A549 (cell line): ENCODE results near the gene PVALEF. TPM values are rescaled to one million over a fixed set of nuclear protein-coding genes. Genes with fewer than 3 reads are reported as not detected.
A peak's percentile ranks its signal among the peaks of the same experiment; 100 is the strongest.

Experiments used
- ATAC-seq, 2 experiments: fragments of 200-7000 bp in 1 of 2; fragments of >200 bp in 1 of 2; cut with Nextera tagmentation in 1 of 2; cut with Tn5 transposase in 1 of 2; 3 replicates each; pipeline versions ENCODE4 v1.8.0 to v1.9.1; 2018 to 2020; ENCODE audit warnings: mild to moderate bottlenecking in 1 of 2, moderate library complexity in 1 of 2
- CTCF ChIA-PET: fragments of 300-600 bp; sonication (Branson Sonifier 250); formaldehyde crosslinking; extraction: SDS; loops from one replicate; lab custom pipeline; 2021; ENCODE audit warnings: antibody characterized with exemption, inconsistent platforms; lab: Yijun Ruan, JAX
- POLR2A ChIA-PET: fragments of 350-600 bp; formaldehyde crosslinking; extraction: SDS; loops from one replicate; lab custom pipeline; 2021; ENCODE audit warnings: antibody characterized with exemption, inconsistent platforms; lab: Yijun Ruan, JAX
- DNase-seq, 2 experiments: peaks; one replicate each; pipeline versions ENCODE4 v3.0.0 to v3.0.0-alpha.2; 2011 to 2016; ENCODE audit warnings: low read depth in 1 of 2, low spot score in 1 of 2
- FAIRE-seq: peaks from 2 replicates; lab custom pipeline; 2011; peaks lifted over from hg19 to GRCh38; lab: Jason Lieb, UNC
- H3K27ac ChIP-seq, 2 experiments: fragments of >200 bp; sonication (Bioruptor Twin); formaldehyde crosslinking; 3 replicates each; pipeline ENCODE4 v1.5.1; 2016 to 2017
- H3K4me1 ChIP-seq: fragments of >200 bp; sonication (Bioruptor Twin); formaldehyde crosslinking; 3 replicates; pipeline ENCODE4 v1.6.1; 2016
- H3K4me2 ChIP-seq: fragments of >200 bp; sonication (Bioruptor Twin); formaldehyde crosslinking; 3 replicates; pipeline ENCODE4 v1.6.1; 2016
- H3K4me3 ChIP-seq: fragments of >200 bp; sonication (Bioruptor Twin); formaldehyde crosslinking; 3 replicates; pipeline ENCODE4 v1.5.1; 2016
- H3K9me3 ChIP-seq: fragments of >200 bp; sonication (Bioruptor Twin); formaldehyde crosslinking; 3 replicates; pipeline ENCODE4 v1.6.1; 2016
- BHLHE40 ChIP-seq: IDR thresholded peaks from 2 replicates; pipeline ENCODE4 v1.6.1; 2012; ENCODE audit warnings: low read depth, low read length, inconsistent platforms
- CEBPB ChIP-seq, 2 experiments: fragments of >200 bp in 1 of 2; sonication (Bioruptor Twin) in 1 of 2; formaldehyde crosslinking in 1 of 2; IDR thresholded peaks; 2 replicates each; pipeline ENCODE4 v1.6.1; 2012 to 2016
- CHD4 ChIP-seq: fragments of 200-600 bp; sonication (generic); IDR thresholded peaks from 2 replicates; pipeline ENCODE4 v1.6.1; 2016; ENCODE audit warnings: antibody characterized with exemption, mild to moderate bottlenecking, borderline replicate concordance
- EHF ChIP-seq: fragments of 250-450 bp; sonication (Bioruptor Pico); IDR thresholded peaks from 2 replicates; pipeline ENCODE4 v1.5.0; 2020; ENCODE audit warnings: mild to moderate bottlenecking
- EHMT2 ChIP-seq: fragments of 200-600 bp; sonication (generic); IDR thresholded peaks from 2 replicates; pipeline ENCODE4 v1.6.1; 2016; ENCODE audit warnings: antibody characterized with exemption, low read depth, mild to moderate bottlenecking, moderate library complexity
- EP300 ChIP-seq, 2 experiments: fragments of >200 bp; sonication (Bioruptor Twin); formaldehyde crosslinking; IDR thresholded peaks; 2 replicates in 1 of 2; 3 replicates in 1 of 2; pipeline ENCODE4 v1.6.1; 2016 to 2017
- FOXS1 ChIP-seq: fragments of 250-450 bp; sonication (Bioruptor Pico); IDR thresholded peaks from 2 replicates; pipeline ENCODE4 v1.5.0; 2020; ENCODE audit warnings: mild to moderate bottlenecking, moderate library complexity
- HDAC2 ChIP-seq: fragments of 200-600 bp; sonication (generic); IDR thresholded peaks from 2 replicates; pipeline ENCODE4 v1.6.1; 2016
- HOXB13 ChIP-seq: fragments of 250-450 bp; sonication (Bioruptor Pico); IDR thresholded peaks from 2 replicates; pipeline ENCODE4 v1.5.0; 2020; ENCODE audit warnings: low read depth, mild to moderate bottlenecking, moderate library complexity
- MAFK ChIP-seq: fragments of 450-650 bp; IDR thresholded peaks from 2 replicates; pipeline ENCODE4 v1.6.1; 2014; ENCODE audit not compliant: partially characterized antibody
- NFE2L2 ChIP-seq: fragments of 150-350 bp; conservative IDR thresholded peaks from 2 replicates; pipeline ENCODE4 v1.6.1; 2014; ENCODE audit warnings: low read length
- PHF8 ChIP-seq: fragments of 200-600 bp; sonication (generic); IDR thresholded peaks from 2 replicates; pipeline ENCODE4 v1.6.1; 2016; ENCODE audit warnings: low read depth, mild to moderate bottlenecking, antibody characterized with exemption, moderate library complexity, borderline replicate concordance
- RAD21 ChIP-seq, 2 experiments: fragments of >200 bp in 1 of 2; sonication (Bioruptor Twin) in 1 of 2; formaldehyde crosslinking in 1 of 2; IDR thresholded peaks in 1 of 2; conservative IDR thresholded peaks in 1 of 2; 2 replicates in 1 of 2; 3 replicates in 1 of 2; pipeline ENCODE4 v1.6.1; 2012 to 2018; ENCODE audit warnings: inconsistent platforms in 1 of 2
- ZFP36 ChIP-seq: fragments of 450-650 bp; IDR thresholded peaks from 2 replicates; pipeline ENCODE4 v1.6.1; 2014; ENCODE audit warnings: borderline replicate concordance; ENCODE audit not compliant: partially characterized antibody
- WGBS: methylation state at CpG from one replicate; pipeline ENCODE4 v1.1.6; 2017; ENCODE audit errors: missing lambda C conversion rate; 5-methylcytosine and 5-hydroxymethylcytosine counted together
- polyA plus RNA-seq, 4 experiments: library from polyadenylated mRNA; depleted of rRNA in 3 of 4; stranded (reverse); fragments of >200 nt; fragmentation: RNase III in 1 of 4; extraction: RNeasy Plus Mini Kit Qiagen cat#74134 plus additional on column Dnase treatment in 1 of 4; gene quantifications; 2 replicates in 3 of 4; 3 replicates in 1 of 4; pipeline ENCODE4 v1.2.3, GENCODE V29; 2011 to 2017
- TF ChIP-seq, protein P1 (sequence below): fragments of 250-450 bp; sonication (Bioruptor Pico); IDR thresholded peaks from 2 replicates; pipeline ENCODE4 v1.5.0; 2020; ENCODE audit warnings: low read depth, mild to moderate bottlenecking, moderate library complexity
- TF ChIP-seq, protein P2 (sequence below): IDR thresholded peaks from 2 replicates; pipeline ENCODE4 v1.6.1; 2012
- TF ChIP-seq, protein P3 (sequence below): fragments of 250-450 bp; sonication (Bioruptor Pico); IDR thresholded peaks from 2 replicates; pipeline ENCODE4 v1.5.0; 2021; ENCODE audit warnings: mild to moderate bottlenecking, moderate library complexity, borderline replicate concordance
- TF ChIP-seq, protein P4 (sequence below): fragments of 150-350 bp; IDR thresholded peaks from 2 replicates; pipeline ENCODE4 v1.6.1; 2014; ENCODE audit warnings: low read depth, mild to moderate bottlenecking, low read length

Gene PVALEF
- polyA plus RNA-seq, 2 of the 4 experiments (the other 2 are of a cell fraction) = not detected

DNA sequence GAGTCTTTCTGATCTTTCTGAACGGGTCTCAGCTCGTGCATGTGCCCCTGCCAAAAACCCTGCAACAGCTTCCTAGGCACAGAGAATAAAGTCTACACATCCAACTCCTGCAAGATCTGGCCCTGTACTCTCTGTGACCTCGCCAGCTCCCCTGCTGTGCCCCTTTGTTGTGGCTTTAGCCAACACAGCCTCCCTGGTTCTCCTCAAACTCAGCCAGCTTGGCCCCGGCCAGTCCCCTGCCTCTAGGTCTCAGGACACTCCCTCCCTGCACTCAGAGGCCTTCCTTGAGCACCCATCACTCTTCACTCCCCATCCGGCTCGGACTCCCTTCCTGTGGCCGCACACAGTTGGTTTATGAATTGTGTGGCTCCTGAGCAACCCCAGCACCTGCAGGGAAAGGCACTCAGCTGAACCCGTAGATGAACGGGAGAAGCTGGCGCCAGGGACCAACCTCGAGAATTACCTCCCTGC is 56.1 kb downstream of the PVALEF start:
- 85% methylated on average over 11 of the region's 11 CpGs for WGBS
- no peak for TF ChIP-seq FOXS1 (CRISPR knock-in tag)
- no peak for TF ChIP-seq EHF (CRISPR knock-in tag)
- TF ChIP-seq MAFK = no peak
- no peak for TF ChIP-seq EP300 (IDR thresholded peaks at IDR 0.05)
- ChIA-PET CTCF (interaction anchor here (1.0 to 4.4 kb wide), 7 partner anchors 10 to 79 kb away, joined by 3 to 19 read pairs (median 4); no protein-coding TSS in a partner anchor), POLR2A (interaction anchor here (0.9 kb wide), 1 partner anchor 17 kb away, joined by 3 read pairs; the partner anchor contains the start of genes NDUFAF8 and TEPSIN)
- Histone ChIP-seq H3K4me1 (peaks cover 9% of the 10 kb centered on the region), H3K27ac (no peak overlapping the region), H3K4me2 (peak overlapping the region; percentile 98; the same call in 2 of the 3 replicates), H3K9me3 (no peaks in the 10 kb centered on the region), H3K4me3 (no peak overlapping the region)
- FAIRE-seq = no peak
- DNase-seq = no peak
- no peak for ATAC-seq

DNA sequence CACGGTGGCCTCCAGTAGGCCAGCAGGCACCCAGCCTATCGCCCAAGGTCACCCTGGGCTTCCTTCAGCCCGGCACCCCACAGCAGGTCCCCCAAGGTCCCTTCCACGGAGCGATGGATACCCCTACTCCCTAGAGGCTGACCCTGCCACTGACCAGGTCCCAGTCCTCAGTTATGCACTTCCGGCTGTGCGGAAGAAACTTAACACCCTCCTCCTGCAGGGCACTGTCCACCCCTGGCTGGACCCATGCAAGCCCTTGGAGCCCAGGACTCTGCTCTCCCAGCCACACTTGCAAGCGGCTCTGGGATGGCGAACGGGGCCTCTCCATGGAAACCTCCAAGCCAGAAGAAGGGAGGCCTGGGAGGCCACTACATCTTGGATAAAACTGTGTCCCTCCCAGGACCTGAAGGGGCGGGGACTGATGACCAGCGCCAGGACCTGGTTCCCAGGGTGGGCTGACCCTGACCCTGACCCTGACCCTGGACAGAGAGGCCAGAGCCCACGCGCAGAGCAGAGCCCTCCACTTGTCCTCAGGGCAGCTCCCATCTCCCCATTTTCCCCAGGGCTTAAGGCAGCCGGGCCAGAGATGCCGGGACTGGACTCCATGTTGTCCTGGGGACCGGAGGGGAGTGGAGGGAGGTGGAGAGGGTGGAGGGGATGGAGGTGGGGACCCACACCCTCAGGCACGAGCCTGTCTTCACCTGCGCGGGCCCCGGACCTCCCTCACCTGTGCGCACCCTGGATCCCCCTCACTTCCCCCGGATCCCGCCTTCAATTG is 56.7 kb downstream of the PVALEF start:
- peak; percentile 13 to 38; a peak in 5 of 6 replicates for ATAC-seq
- Histone ChIP-seq H3K4me1 (peaks cover 9% of the 10 kb centered on the region), H3K9me3 (peaks cover 4% of the 10 kb centered on the region; the same call in 2 of the 3 replicates), H3K4me3 (peak overlapping the region; percentile 79), H3K27ac (peak overlapping the region; percentile 70 to 88)
- 46% methylated on average over 22 of the region's 24 CpGs for WGBS
- no peak for FAIRE-seq
- ChIA-PET CTCF (interaction anchor here (1.0 to 4.4 kb wide), 6 partner anchors 9 to 79 kb away, joined by 3 to 19 read pairs (median 7); no protein-coding TSS in a partner anchor), POLR2A (interaction anchor here (1.0 to 1.2 kb wide), 5 partner anchors 17 to 186 kb away, joined by 3 to 23 read pairs (median 4); partner anchors contain the start of genes BAHCC1, BAIAP2, NDUFAF8 and TEPSIN)
- no peak for DNase-seq
- TF ChIP-seq HDAC2 = no peak
- TF ChIP-seq EHMT2 = no peak
- TF ChIP-seq, all 56 proteins: peak for 0
- H3K4me2 ChIP-seq = peak overlapping the region; percentile 98

DNA sequence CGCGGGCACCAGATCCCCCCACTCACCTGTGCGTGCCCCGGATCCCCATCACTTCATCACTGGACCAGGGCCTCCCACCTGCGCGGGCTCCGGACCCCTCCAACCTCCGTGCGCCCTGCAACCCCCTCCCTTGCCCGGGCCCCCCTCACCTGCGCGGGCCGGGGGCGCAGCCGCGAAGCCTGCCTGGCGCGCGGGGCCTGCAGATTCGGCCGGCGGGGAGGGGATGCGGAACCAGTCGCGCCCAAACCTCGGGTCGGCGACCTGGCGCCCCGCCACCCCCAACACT is 57.3 kb downstream of the PVALEF start:
- peak overlapping the region; percentile 70 to 88 for H3K27ac ChIP-seq
- CTCF ChIA-PET = interaction anchor here (0.7 to 2.5 kb wide), 4 partner anchors 12 to 80 kb away, joined by 3 to 11 read pairs (median 3); no protein-coding TSS in a partner anchor
- peak in 1 of 2 experiments; percentile 2; a peak in 2 of 6 replicates for ATAC-seq

DNA sequence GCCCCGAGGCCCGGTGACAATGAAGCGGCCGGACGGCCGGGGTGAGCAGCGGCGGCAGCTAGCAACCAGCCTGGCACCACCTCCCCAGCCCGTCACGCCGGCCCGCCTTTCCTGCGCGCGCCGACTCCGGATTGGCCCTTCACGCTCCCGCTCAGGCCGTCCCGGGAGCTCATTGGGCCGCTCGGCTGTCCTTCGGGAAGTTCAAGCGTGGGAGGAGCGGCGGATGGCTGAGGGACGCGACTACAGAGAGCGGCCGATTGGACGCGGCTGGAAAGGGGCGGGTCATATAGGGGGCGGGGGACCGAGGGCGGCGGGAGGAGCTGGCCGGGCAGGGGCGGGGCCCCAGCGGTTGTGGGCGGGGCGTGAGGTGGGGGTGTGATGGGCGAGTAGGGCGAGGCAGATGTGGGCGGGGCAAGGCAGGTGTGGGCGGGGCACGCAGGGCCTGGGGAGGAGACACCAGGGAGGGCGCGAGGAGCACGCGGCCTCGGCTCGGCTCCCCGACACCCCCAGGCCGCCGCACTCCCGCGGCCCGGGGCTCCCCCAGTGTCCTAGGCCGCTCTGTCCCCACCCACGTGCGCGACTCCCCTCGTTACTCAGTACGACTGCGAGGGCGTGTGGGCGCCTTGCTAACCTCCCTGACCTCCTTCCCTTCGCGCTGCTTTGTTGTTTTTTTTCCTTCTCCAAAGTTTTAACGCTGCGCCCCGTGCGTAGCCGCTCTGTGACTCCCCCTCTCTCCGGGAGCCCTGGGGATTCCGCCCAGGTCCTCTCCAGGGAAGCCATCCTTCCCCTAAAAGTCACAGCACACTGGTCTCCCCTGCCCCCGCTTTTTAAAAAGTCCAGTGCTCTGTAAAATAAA is 57.8 kb downstream of the PVALEF start, which contains the start of gene CEP131:
CEP131 (minus strand) TSS at position 60 of the 856 bp plus-strand sequence. CDS start 2,909 bp downstream, outside the sequence.
- H3K27ac ChIP-seq = peak within 1 kb of the TSS; percentile 70 to 88
- ATAC-seq (peak; percentile 95 to 99), FAIRE-seq (peak; percentile 56), DNase-seq (peak; percentile 100)
- H3K4me3 ChIP-seq = peak within 1 kb of the TSS; percentile 79
- ChIA-PET CTCF (interaction anchor here (0.6 to 2.5 kb wide), 5 partner anchors 12 to 1306 kb away, joined by 3 to 11 read pairs (median 3); no protein-coding TSS in a partner anchor), POLR2A (interaction anchor here (0.5 to 1.2 kb wide), 7 partner anchors 16 to 190 kb away, joined by 3 to 23 read pairs (median 4); partner anchors contain the start of genes BAHCC1, BAIAP2, NDUFAF8 and SLC38A10)
- H3K4me2 ChIP-seq = peak within 1 kb of the TSS; percentile 98
- H3K9me3 ChIP-seq = peaks cover 8% of the 10 kb centered on the region; the same call in 2 of the 3 replicates
- WGBS = 14% methylated on average over 34 of the region's 79 CpGs
- peaks cover 9% of the 10 kb centered on the region for H3K4me1 ChIP-seq
- TF ChIP-seq RAD21 (conservative IDR thresholded peaks at IDR 0.05 in 1 of 2, IDR thresholded peaks at IDR 0.05 in 1 of 2) (no peak), PHF8 (peak; percentile 42; the same call in 1 of the 2 replicates), ZFP36 (no peak), HOXB13 (CRISPR knock-in tag) (peak; percentile 81), NFE2L2 (no peak), HDAC2 (no peak), FOXS1 (CRISPR knock-in tag) (no peak), CHD4 (no peak), BHLHE40 (no peak)
- TF ChIP-seq, protein P1, sequence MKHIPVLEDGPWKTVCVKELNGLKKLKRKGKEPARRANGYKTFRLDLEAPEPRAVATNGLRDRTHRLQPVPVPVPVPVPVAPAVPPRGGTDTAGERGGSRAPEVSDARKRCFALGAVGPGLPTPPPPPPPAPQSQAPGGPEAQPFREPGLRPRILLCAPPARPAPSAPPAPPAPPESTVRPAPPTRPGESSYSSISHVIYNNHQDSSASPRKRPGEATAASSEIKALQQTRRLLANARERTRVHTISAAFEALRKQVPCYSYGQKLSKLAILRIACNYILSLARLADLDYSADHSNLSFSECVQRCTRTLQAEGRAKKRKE (CRISPR knock-in tag) = peak; percentile 87
- TF ChIP-seq, protein P2, sequence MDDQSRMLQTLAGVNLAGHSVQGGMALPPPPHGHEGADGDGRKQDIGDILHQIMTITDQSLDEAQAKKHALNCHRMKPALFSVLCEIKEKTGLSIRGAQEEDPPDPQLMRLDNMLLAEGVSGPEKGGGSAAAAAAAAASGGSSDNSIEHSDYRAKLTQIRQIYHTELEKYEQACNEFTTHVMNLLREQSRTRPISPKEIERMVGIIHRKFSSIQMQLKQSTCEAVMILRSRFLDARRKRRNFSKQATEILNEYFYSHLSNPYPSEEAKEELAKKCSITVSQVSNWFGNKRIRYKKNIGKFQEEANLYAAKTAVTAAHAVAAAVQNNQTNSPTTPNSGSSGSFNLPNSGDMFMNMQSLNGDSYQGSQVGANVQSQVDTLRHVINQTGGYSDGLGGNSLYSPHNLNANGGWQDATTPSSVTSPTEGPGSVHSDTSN = peak; percentile 98
- TF ChIP-seq, protein P3, sequence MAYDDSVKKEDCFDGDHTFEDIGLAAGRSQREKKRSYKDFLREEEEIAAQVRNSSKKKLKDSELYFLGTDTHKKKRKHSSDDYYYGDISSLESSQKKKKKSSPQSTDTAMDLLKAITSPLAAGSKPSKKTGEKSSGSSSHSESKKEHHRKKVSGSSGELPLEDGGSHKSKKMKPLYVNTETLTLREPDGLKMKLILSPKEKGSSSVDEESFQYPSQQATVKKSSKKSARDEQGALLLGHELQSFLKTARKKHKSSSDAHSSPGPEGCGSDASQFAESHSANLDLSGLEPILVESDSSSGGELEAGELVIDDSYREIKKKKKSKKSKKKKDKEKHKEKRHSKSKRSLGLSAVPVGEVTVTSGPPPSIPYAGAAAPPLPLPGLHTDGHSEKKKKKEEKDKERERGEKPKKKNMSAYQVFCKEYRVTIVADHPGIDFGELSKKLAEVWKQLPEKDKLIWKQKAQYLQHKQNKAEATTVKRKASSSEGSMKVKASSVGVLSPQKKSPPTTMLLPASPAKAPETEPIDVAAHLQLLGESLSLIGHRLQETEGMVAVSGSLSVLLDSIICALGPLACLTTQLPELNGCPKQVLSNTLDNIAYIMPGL (CRISPR knock-in tag) = peak; percentile 59; the same call in 1 of the 2 replicates

More for the DNA sequence above, 57.3 kb downstream of the PVALEF start:
- POLR2A ChIA-PET = interaction anchor here (1.0 to 1.2 kb wide), 6 partner anchors 16 to 190 kb away, joined by 3 to 23 read pairs (median 4); partner anchors contain the start of genes BAHCC1, BAIAP2, NDUFAF8 and TEPSIN
- Histone ChIP-seq H3K4me3 (peak overlapping the region; percentile 79), H3K4me2 (peak overlapping the region; percentile 98), H3K9me3 (peaks cover 8% of the 10 kb centered on the region; the same call in 2 of the 3 replicates), H3K4me1 (peaks cover 9% of the 10 kb centered on the region)
- FAIRE-seq = no peak
- no CpG with 5 or more reads among the region's 30 CpGs for WGBS
- no peak for DNase-seq
- TF ChIP-seq CEBPB (IDR thresholded peaks at IDR 0.05) = no peak
- TF ChIP-seq PHF8 = peak; percentile 79; the same call in 1 of the 2 replicates
- TF ChIP-seq, protein P4, sequence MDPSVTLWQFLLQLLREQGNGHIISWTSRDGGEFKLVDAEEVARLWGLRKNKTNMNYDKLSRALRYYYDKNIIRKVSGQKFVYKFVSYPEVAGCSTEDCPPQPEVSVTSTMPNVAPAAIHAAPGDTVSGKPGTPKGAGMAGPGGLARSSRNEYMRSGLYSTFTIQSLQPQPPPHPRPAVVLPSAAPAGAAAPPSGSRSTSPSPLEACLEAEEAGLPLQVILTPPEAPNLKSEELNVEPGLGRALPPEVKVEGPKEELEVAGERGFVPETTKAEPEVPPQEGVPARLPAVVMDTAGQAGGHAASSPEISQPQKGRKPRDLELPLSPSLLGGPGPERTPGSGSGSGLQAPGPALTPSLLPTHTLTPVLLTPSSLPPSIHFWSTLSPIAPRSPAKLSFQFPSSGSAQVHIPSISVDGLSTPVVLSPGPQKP = no peak
